Epithelial cell of proximal tubule (primary cell): ENCODE measurements around the gene IL17RC. TPM values are rescaled to one million over a fixed set of nuclear protein-coding genes. Genes with fewer than 3 reads are reported as not detected.
"Not testable (repeated sequence)": the region's sequence is repeated elsewhere in the genome, so short reads cannot be mapped to it uniquely, and the experiment has no call there.

Source experiments
- DNase-seq: peaks from one replicate; pipeline ENCODE4 v3.0.0-alpha.2; 2011; ENCODE audit warnings: low read depth
- H3K4me3 ChIP-seq: 2 replicates; pipeline ENCODE4 v1.5.1; 2011; ENCODE audit warnings: low read depth, mild to moderate bottlenecking, low read length
- CTCF ChIP-seq: conservative IDR thresholded peaks from 2 replicates; pipeline ENCODE4 v1.5.1; 2012; ENCODE audit warnings: low read depth, mild to moderate bottlenecking, low read length
- total RNA-seq: library from RNA; depleted of rRNA; stranded (reverse); fragments of >200 nt; gene quantifications from 2 replicates; pipeline ENCODE4 v1.2.3, GENCODE V29; 2015

Gene IL17RC
- total RNA-seq, 1 donor from 2014 or later = 35.3 TPM

DNA sequence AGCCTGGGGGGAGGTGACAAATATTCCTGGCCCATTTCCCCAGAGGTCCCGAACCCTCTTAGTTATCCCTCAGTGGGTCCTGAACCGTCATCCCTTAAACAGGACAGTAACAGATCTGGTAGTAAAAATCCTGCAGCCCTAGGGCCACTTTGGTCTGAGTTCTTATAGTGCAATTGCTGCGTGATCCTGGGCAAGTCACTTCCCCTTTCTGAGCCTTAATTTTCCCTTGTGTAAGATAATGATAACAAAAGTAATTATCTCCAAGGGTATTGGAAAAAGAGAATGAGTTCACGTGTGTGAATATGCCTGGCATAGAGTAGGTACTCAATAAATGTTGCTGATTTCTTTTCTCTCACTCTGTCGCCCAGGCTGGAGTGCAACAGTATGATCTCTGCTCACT lies 29.4 kb upstream of the IL17RC start:
- no peak overlapping the region for H3K4me3 ChIP-seq
- TF ChIP-seq CTCF = no peak
- no peak for DNase-seq

GRCh38 chr3:9888540-9888939 lies 28.4 kb upstream of the IL17RC start:
- H3K4me3 ChIP-seq = no peak overlapping the region
- no peak for DNase-seq
- no peak for TF ChIP-seq CTCF

DNA sequence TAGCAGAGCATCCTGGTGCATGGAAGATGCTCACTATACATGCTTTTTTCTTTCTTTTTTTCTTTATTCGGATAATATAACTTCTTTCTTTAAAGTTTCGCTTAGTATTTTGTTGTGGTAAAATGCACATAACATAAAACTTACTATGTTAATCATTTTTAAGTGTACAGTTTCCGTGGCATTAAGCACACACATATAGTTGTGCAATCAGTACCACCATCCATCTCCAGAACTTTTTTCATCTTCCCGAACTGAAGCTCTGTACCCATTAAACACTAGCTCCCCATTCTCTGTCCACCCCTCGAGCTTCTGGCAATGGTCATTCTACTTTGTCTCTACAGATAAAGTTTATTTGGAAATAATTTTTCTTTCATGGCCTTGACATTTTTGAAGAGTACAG lies 27.5 kb upstream of the IL17RC start:
- DNase-seq = no peak
- no peak overlapping the region for H3K4me3 ChIP-seq
- no peak for TF ChIP-seq CTCF

GRCh38 chr3:9890249-9891071 lies 26.4 kb upstream of the IL17RC start, which contains the start of gene JAGN1:
Gene JAGN1 (plus strand): TSS chr3:9890610. CDS start chr3:9890723, 113 bp downstream.
- DNase-seq = no peak
- peak within 1 kb of the TSS; percentile 95 for H3K4me3 ChIP-seq
- TF ChIP-seq CTCF = no peak

DNA sequence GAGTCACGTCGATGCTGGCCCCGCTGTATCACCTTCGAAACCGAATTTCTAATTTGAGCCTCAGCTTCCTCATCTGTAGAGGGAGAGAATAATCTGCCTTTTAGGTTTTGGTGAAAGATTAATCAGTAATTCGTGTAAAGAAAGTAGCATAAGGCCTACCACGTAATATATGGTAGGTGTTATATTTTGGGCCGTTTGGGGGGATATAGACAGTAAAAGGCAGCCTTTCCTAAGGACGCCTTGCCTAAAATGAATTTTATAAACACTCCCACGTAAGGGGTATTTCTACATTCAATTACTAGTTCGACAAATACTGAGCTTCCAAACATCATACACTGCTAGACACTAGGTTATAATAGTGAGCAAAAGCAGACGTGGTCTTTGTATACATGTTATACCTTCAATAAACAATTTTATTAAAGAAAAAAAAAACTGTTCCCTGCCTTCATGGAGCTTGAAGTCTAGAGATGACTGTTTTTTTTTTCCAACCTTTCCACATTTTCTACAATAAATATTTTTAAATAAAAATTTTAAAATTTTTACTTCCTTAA lies 25.8 kb upstream of the IL17RC start:
- DNase-seq = no peak
- peak overlapping the region; percentile 95 for H3K4me3 ChIP-seq
- no peak for TF ChIP-seq CTCF

DNA sequence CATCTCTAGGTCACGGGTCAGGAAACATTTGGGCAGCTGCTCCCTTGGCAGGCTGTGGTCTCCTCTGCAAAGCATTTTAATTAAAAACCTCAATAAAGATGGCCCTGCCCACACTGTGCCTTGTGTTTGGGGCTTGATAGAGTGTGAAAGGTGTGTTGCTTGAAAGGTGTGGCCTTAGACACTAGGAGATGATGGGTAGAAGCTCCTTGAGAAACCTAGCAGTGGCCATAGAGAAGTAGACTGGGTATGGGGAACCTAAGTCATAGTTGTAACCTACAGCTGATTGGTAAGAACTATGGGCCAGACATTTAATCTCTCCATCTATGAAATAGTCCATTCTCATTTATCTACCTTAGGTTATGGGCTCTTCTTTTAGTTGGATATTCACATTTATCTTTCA lies 23.2 kb upstream of the IL17RC start:
- no peak for DNase-seq
- no peak overlapping the region for H3K4me3 ChIP-seq
- TF ChIP-seq CTCF = no peak

- not testable (repeated sequence) for H3K4me3 ChIP-seq
Observed at GRCh38 chr3:9895715-9896114, 21.2 kb upstream of the IL17RC start.

DNA sequence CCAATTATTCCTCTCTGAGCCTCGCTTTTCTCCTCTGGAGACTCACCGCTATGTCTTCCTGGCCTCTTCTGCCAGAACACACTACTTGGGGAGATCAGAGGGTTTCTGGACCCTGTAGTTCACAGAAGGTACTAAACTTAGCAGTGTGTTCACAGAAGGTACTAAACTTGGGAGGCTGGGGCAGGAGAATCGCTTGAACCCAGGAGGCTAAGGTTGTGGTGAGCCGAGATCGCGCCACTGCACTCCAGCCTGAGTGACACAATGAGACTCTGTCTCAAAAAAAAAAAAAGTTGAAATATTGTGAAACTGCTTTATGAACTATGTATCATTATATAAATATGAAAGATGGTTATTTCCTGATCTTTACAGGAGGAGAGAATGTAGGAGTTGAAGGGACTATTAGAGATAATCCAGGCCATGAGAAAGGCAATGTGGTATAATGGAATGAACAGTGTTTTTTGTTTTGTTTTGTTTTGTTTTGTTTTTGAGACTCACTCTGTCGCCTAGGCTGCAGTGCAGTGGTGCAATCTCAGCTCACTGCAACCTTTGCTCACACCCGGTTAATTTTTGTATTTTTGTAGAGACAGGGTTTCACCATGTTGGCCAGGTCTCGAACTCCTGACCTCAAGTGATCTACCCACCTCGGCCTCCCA lies 20.0 kb upstream of the IL17RC start:
- DNase-seq = peak; percentile 49

More at GRCh38 chr3:9895715-9896114, 21.2 kb upstream of the IL17RC start:
- not testable (repeated sequence) for DNase-seq

More for the DNA sequence above, 20.0 kb upstream of the IL17RC start:
- H3K4me3 ChIP-seq = not testable (repeated sequence)
